Eye (tissue), 1 donor: Measurements from ENCODE around the gene ADA.
A peak's percentile ranks its signal among the peaks of the same experiment; 100 is the strongest.
"Not testable (repeated sequence)": the region's sequence is repeated elsewhere in the genome, so short reads cannot be mapped to it uniquely, and the experiment has no call there.

Source experiments
- DNase-seq: peaks from one replicate; pipeline ENCODE4 v3.0.0-alpha.2; 2015

ADA gene

DNA sequence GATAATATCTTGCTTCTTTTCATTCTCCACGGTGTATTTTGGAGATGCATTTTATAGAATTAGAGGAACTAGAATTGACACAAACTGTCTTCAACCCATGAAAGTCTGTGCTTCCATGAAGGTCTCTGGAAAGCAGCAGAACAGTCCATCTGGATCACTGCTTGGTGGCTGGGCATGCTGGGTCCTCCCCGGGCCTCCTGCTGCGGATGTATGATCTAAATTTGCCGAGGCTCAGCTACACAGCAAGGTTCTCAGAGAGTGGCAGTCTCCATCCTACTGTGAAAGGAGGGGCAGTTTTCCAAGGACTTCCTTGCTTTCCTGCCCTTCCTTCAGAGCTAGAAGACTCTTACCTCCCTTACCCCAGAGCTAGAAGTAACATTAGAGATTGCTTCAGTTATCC is 54.0 kb downstream of the ADA start:
- no peak for DNase-seq

DNA sequence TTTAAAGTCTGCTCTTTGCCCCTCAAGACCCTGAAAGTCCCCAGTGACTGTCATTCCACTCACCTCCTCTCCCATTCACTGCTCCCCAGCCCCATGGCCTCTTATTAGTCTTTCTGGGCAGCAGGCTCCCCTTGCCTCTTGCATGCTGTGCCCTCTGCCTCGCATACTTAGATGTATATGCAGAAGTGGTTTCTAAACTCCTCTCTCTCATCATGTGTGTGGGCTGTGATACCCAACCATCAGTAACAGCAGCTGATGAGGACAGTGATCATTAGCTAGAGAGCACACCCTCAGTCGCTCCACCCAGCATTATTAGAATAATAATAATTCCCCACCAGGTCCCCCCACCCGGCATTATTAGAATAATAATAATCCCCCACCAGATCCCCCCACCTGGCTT is 54.6 kb downstream of the ADA start:
- DNase-seq, result no peak

DNA sequence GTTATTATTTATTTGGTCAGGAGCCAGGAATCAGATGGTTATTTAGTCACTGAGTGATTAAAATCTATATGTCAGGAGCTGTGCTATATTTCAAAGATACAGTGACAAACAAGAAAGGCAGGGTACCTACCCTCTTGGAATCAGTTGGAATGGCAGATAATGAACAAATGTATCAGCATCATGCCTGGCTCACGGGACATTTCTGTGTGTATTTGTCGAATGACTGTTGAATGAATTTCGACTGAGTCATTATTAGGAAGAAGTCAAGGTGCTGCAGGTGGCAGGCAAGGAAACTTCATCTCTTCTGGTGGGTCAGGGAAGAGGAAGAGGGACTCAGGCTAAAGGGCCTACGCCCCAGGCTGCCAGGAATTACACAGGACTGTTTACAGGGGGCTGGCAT is 55.5 kb downstream of the ADA start:
- DNase-seq, result no peak

DNA sequence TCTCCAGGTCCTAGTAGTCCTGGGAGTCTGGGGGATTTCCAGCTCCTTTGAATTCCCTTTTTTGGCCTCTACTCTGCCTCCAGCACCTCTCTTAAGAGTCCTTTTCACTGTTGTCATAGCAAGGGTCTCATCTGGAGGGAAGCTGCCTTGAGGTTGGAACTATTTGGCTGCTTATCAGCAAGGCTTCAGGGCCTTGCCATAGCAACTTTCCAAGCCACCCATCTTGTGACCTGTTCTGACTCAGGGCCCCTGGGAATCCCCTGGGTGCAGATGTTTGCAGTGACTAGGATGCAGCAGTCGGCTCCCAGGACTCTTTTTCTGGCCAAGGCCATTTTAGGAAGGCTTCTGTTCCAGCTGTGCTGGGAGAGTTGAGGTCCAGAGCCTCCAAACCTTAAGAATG is 56.8 kb downstream of the ADA start:
- no peak for DNase-seq

DNA sequence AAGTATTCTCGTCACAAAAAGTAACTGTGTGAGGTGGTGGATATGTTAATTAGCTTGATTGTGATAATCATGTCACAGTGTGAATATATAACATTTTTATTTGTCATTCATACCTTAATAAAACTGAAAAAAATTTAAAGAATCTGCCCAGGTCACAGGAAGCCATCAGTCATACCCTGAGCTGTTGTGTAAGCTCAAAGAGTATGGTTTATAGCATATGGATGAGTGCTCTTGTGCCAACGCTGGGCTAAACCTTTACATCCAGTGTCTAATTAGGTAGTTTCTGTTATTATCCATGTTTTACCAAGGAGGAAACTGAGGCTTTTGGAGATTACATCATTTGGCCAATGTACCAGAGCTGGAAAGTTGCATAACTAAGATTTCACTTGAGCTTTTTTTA is 57.7 kb downstream of the ADA start:
- DNase-seq, result no peak

DNA sequence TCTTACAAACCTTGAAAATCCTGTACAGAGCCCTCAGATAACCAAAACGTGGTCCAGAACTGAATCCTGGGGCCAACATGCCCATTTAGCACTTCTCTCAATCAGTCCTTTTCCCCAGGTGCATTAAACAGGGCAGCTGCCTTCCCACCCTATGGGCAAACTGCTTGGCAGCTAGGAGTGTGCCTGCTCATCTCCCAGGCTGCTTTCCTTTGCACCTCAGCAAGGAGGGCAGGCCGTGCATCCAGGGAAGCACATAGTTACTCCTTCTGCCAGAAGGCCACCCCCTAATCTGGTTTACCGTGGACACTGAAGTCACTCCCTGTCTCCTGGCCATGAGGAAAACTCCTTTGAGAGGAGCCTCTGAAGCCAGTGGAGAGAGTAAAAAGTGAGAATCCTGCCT is 59.1 kb downstream of the ADA start:
- no peak for DNase-seq

DNA sequence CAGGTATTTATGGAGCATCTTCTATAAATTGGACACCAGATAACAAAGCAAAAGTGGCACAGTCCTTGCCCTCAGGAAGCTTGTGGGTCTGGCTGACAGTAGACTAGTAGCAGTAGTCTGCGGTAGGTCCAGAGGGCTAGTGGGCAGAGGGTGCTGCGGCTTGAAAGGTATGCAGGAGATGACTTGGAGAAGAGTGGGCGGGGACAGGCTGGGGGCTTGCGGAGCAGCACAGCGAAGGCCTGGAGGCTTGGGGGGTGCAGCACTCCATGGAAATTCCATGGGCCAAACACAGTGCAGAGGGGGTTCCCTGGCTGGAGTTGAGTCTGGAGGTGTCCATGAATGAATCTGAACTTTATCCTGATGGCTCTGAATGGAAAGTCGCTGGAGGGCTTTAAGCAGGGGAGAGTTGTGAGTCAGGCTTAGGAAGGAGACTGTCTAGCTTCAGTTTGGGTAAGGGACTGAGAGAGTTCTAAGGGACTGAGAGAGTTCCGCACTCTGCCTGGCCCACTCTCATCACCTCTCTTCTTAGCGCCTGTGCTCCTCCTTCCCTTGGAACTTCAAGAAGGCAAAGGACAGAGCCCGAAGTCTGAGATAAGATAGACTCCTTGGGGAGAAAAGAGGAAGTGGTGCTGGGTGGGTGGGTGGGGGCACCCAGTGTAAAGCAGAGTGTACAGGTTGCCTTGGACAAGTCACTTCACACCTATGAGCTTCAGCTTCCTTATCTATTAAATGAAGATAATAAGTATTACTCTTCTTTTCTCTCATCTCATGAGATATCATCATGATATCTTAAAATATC is 60.3 kb downstream of the ADA start:
- DNase-seq, result no peak

DNA sequence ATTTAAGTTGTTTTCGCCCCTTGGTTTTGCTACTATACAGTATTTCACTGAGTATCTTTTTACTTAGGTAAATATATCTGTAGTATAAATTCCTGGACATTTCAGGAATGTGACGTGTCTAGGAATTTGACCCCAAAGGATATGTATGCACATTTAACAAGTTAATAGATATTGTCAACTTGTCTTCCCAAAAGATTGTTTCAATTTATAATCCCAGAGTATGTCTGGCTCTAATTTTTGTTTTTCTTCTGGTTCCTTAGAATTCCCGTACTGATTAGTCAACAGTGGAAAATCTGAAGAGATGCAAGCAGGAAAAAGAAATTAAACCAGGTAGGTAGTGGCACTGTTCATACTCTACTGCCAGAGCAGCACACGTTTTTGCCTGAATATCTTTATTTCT is 62.0 kb downstream of the ADA start:
- no peak for DNase-seq

DNA sequence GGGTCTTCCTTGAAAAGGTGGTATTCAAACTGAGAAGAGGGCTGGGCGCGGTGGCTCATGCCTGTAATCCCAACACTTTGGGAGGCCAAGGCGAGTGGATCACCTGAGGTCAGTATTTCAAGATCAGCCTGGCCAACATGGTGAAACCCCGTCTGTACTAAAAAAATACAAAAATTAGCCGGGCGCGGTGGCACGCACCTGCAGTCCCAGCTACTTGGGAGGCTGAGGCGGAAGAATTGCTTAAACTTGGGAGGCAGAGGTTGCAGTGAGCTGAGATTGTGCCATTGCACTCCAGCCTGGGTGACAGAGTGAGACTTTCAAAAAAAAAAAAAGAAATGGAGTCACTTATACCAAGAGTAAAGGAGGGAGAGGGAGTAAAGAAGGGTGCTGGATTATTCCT is 63.2 kb downstream of the ADA start:
- not testable (repeated sequence) for DNase-seq

DNA sequence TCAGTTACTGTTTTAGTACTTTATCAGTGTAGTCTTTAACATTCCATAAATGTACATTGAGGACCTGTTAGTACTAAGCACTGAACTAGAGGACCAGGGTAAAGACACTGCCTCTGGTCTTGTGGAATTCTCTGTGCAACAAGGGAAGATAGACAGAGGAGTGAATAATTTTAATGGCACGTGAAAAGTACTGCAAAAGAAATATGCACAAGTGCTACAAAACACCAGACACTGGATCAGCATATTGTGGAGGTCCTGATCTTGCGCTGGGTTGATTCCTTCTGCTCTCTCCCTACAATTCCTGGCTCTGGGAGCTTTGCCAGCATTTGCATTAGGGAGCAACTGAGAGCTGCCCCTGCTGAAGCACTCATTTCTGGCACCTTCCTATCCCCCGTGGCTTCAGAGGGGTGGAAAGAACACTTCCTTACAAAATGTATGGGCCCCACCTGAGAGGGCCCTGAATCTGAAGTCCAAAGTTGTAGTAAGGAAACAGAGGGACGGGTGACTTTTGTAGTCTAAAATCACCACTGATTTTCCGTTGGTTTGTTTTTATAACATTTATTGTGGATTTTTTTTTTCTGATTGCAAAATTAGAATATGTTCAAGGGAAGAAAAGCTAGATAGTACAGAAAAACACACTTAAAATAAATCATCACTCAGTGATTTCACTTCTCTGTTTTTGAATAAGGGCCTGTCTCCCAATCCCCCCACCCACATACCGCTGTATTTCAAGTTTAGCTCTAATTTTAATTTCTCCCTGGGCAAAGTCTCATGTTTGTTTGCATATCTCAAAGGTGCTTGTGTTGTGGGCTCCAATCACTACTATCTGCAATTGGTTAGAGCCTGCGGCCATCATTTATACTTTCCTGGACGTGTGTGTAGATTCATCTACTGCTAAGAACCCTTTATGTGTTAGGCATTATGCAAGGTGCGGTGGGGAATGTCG is 64.2 kb downstream of the ADA start:
- DNase-seq, result no peak

DNA sequence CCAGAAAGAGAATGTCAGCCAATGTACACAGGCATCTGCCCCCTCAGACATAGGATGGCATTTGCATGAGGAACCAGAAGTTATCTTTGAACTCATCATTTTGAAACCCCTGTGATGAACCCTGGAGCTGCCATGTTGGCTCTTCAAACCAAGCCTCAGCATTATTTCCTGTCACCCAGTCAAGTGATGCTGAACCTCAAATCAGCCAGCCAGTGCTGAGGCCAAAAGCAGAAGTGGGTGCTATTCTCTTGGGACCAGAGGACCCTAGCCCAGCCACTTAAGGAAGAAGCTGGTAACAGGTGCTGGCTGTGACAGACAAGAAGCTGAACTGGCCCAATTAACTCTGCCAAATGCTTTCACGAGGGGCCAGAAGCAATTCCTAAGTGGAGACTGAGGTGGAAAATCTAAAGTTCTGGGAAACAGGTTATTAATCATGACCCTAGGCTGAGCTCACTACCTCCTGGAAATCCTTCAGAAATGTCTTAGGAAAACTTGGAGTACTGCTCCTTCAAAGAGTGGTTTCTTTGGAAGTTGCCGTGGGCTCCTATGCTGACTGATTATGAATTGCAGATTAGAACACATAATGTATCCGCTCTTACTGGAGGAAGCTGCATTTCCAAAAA is 65.1 kb downstream of the ADA start:
- no peak for DNase-seq

DNA sequence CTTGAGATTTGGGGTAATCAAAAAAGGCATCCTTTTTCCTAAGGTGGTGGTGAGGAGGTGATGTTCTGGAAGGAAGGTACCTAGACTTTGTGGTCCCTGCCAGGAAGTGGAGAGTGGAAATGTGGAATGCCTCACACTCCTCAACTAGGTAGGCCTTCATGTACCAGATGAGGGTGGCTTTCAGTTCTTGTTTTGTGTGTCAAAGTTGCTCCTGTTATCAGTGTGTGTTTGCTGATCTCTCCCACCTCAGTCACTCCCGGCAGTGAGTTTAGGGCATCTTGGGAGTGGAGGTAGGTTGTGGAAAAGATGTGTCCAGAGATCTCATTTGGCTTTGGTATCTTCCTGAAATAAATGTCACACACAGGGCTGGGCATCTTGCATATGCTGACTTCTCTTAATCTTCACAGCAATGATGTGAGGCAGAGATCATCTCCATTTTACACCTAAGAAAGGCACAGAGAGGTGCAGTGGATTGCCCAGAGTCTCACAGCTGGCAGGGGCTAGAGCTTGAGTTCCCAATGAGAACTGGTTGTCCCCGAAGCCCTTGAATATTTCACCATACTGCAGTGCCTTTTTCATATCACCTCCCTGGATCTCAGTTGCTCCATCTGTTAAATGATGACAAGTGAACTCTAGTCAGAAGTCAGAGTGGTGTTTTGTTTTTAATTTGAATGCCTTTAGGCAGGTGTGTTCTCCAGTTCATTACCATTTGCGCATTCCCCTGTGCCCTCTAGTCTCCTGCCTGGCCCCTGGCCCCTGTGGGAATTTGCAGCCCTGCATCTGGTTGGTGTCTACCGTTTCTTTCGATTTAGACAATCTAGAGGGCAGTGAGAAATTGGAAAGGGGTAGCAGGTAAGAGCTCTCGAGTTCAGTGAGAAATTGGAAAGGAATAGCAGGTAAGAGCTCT is 66.2 kb downstream of the ADA start:
- DNase-seq, result no peak

DNA sequence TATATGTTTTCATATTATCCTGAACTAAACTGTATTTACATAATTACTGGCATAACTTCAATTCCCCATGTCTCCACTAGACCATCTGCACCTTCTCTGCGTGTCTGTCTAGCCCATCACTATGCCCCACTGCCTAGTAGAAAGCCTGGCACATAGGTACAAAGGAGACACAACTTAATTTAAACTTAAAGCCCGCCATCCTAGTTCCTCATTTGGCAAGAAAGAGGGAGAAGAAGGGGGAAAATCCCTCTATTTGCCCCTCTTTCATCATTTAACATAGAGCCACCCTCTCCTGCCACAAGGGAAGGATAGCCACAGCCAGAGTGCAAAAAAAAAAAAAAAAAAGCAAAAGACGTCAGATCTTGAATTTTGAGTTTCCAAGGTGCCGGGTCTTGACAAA is 67.3 kb downstream of the ADA start:
- DNase-seq, result no peak

DNA sequence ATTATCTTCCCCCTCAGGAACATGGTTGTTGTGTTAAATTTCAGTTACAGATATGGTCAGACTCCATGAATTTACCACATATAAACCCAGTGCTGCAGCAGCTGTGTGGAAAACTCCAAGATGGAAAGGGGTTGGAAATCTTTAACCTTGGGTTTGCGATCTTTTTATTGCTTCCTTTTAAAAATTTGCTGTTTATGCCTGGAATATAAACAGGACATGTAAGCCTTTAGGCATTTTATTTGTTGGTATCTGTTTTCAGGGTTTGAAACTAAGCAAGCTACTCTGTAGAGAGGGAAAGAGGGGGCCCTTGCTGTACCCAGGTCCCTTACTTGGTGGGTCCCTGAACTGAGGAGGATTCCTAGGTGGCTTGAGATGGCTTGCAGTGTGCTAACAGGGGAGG is 68.3 kb downstream of the ADA start:
- no peak for DNase-seq

DNA sequence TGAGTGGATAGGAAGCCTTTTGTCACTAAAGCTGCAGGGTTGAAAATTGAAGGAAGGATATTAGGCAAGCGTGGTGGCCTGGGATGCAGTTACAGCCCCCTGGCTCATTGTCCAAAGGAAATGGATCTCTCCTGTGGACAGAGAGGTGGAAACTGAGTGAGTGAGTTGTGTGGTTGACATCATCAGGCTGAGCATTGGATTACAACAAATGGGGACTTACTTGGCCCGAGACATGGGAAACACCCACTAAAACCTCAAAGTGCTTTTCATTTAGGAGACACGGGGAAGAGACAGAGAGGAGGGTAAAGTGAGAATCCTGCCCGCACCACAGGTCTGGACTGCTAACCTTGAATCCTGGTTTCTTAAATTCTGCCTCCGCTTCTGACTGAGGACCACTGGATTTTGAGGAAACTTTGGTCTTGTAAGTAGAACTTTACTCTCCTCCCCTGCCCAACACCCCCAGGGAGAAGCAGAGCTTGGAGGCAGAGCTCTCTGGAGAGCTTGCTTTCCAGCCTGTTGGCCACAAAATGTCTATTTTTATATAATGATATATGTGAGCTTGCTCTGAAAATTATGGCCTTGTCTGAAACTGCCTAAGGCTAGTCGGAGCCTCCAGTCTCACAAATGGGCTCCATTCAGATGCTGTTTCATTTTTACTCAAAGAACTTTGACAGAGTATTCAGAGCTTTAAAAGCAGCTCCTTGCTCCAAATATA is 69.0 kb downstream of the ADA start, which contains the start of gene PKIG:
Gene PKIG, plus strand, starts transcription at position 269 of the 715 bp plus-strand sequence. CDS start 31,978 bp downstream, outside the sequence.
- peak; percentile 30 for DNase-seq

DNA sequence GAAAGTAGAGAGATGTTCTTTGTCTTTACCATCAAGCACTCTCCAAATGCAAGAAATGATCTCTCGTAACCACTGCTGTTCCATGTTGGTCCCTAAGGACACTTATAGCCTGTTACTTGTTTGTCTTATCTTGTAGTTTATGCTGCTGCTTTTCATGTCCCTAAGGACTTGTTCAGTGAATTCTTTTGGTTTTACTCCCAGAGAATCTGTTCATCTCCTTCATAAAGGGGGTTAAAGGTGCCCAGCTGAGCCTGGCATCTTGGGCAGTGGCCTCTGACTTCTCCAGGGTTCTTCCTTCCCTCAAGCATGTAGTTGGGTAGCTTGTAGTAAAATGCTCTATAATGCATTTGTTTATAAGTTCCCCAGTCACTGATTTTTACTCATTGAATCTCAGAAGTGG is 70.0 kb downstream of the ADA start:
- no peak for DNase-seq

DNA sequence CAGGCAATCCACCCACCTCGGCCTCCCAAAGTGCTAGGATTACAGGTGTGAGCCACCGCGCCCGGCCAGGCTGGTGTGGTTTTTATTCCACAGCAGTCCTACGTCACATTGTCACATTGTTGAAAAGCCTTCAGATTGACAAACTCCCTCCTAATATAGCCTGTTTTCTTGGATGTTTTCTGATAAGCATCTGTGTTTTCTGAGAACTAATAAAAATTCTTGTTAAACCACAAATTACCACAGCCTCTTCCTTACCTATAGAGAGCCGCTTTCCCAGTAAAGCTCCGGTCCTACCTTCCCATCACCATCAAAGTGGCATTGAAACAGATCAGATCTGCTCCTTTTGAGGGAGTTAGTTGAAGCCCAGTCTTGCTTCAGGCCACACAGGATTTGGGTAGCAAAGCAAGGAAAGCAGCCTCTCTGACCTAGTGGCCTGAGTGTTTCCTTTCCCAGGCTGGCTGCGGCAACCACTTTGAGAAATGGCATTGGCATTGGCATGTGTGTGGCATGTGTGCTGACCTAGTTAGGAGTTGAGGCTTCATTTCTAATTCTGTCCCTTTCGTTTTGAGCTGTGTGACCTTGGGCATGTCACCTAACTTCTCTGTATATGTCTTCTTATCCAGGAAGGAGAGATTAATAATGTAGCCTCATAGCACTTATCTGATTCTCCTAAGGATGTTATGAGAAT is 70.8 kb downstream of the ADA start:
- DNase-seq, result no peak

DNA sequence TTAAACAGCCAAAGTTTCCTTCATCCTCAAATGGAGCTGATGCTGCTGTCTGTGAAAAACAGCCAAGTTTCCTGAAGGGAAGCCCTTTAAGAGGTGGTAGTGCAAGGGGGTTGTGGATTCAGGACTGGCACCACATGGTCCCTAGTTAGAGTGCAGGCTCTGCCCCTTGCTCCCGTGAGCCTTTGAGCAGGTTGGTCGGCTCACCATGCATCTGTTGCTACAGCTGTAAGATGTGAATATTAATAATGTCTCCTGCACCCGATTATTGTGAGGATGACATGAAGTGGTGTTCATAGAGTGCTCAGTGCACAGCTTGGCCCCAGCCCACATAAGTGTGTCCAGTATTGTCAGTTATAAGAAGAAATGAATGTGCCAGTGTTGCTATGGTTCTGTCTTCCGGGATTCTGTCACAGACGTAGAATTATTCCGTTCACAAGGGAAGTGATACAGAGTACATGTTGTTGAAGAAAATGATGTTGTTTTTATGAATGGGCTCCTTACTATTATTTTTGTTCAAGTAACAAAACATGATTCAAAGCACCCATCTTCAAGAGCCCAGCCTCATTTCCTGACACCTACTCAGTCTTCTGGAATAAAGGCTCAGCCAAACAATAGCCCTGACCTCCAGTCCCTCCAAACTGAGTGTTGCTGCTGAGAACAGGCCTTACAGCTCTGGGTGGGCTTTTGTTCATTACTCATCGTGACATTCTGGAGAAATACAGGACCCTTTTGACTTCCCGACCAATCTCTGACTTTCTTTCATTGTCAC is 72.0 kb downstream of the ADA start:
- peak; percentile 66 for DNase-seq

DNA sequence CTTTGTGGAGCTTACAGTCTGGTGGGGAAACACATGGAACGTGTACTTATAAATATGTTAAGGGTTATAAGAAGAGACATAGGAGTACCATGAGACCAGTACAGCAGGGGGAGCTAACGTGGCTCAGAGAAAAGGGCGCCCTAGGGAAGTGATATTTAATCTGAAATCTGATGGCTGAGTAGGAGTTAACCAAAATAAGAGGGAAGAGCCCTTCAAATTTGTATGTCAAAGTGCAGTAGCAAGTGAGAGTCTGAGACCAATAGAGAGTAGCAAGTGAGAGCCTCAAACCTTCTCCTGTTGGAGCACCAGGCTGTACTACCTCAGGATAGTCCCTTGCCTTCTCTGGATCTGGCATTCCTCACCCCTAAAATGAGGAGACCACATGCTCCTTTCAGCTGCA is 75.2 kb downstream of the ADA start:
- DNase-seq, result no peak

DNA sequence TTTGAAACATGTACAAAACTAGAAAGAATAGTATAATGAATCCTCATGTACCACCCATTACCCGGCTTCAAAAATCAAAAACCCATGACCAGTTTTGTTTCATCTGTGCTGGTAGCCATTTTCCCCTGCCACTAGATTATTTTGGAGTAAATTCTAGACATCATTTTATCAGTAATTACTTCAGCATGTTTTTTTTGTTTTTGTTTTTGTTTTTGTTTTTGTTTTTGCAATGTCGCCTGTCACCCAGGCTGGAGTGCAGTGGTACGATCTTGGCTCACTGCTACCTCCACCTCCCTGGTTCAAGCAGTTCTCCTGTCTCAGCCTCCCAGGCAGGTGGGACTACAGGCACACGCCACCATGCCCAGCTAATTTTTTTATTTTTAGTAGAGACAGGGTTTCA is 77.1 kb downstream of the ADA start:
- DNase-seq, result no peak
